HFFc6 (cell line): ENCODE results near the gene TREX2. TPM values are rescaled to one million over a fixed set of nuclear protein-coding genes. Genes with fewer than 3 reads are reported as not detected.
A peak's percentile ranks its signal among the peaks of the same experiment; 100 is the strongest.

Experiments used
- DNase-seq: peaks from one replicate; pipeline ENCODE4 v3.0.0-alpha.2; 2018
- H3K27ac Mint-ChIP-seq: 2 replicates; pipeline ENCODE4 v1.8.0; 2020; ENCODE audit warnings: mild to moderate bottlenecking, mixed read lengths
- H3K27me3 Mint-ChIP-seq: 2 replicates; pipeline ENCODE4 v1.8.0; 2021; ENCODE audit warnings: mild to moderate bottlenecking, moderate library complexity, mixed read lengths; ENCODE audit not compliant: insufficient read depth
- H3K36me3 Mint-ChIP-seq: 2 replicates; pipeline ENCODE4 v1.8.0; 2021; ENCODE audit warnings: low read depth, mixed read lengths
- H3K4me1 Mint-ChIP-seq: 2 replicates; pipeline ENCODE4 v1.8.0; 2020; ENCODE audit warnings: low read depth, mixed read lengths
- H3K4me3 Mint-ChIP-seq: 2 replicates; pipeline ENCODE4 v1.8.0; 2020; ENCODE audit warnings: mild to moderate bottlenecking, moderate library complexity, mixed read lengths
- H3K9me3 Mint-ChIP-seq: 2 replicates; pipeline ENCODE4 v1.8.0; 2020; ENCODE audit warnings: mild to moderate bottlenecking, mixed read lengths
- CTCF ChIP-seq: fragments of 200-600 bp; sonication (generic); IDR thresholded peaks from 2 replicates; pipeline ENCODE4 v1.5.0; 2021; ENCODE audit warnings: antibody characterized with exemption, mild to moderate bottlenecking
- total RNA-seq, 6 experiments: library from RNA; stranded (reverse); fragmentation: NEBNext Ultra II Directional; extraction: Animal tissue kit (Norgen Biotek cat#: 25700); gene quantifications; 2 replicates in 1 of 6; 3 replicates in 5 of 6; pipeline ENCODE4 v1.2.3, GENCODE V29; 2021

TREX2 gene
- total RNA-seq, 6 experiments from 2014 or later: 0.33 to 0.99 (median 0.69) TPM

- DNase-seq: no peak
- H3K4me1 Mint-ChIP-seq: no peaks in the 10 kb centered on the region; the same call in 1 of the 2 replicates
- no peaks in the 10 kb centered on the region for H3K36me3 Mint-ChIP-seq
- H3K4me3 Mint-ChIP-seq: no peak overlapping the region
- TF ChIP-seq CTCF: no peak; the same call in 1 of the 2 replicates
- H3K9me3 Mint-ChIP-seq: no peaks in the 10 kb centered on the region
- H3K27me3 Mint-ChIP-seq: peaks cover 27% of the 10 kb centered on the region
- H3K27ac Mint-ChIP-seq: no peak overlapping the region
Observed at GRCh38 chrX:153412746-153413720, 32.8 kb downstream of the TREX2 start.

- H3K4me3 Mint-ChIP-seq: peak overlapping the region; percentile 53; the same call in 1 of the 2 replicates
- H3K36me3 Mint-ChIP-seq: no peaks in the 10 kb centered on the region
- DNase-seq: no peak
- no peaks in the 10 kb centered on the region for H3K9me3 Mint-ChIP-seq
- H3K27ac Mint-ChIP-seq: no peak overlapping the region
- TF ChIP-seq CTCF: no peak
- H3K27me3 Mint-ChIP-seq: peaks cover 28% of the 10 kb centered on the region
- H3K4me1 Mint-ChIP-seq: no peaks in the 10 kb centered on the region; the same call in 1 of the 2 replicates
Observed at GRCh38 chrX:153411988-153412574, 33.8 kb downstream of the TREX2 start.

GRCh38 chrX:153411255-153411987, 34.4 kb downstream of the TREX2 start, which contains the start of gene ZFP92:
TSS of gene ZFP92 (plus strand) at chrX:153411472. CDS start at chrX:153418323, 6,851 bp downstream.
- no peak for DNase-seq
- peak within 1 kb of the TSS; percentile 53; the same call in 1 of the 2 replicates for H3K4me3 Mint-ChIP-seq
- no peaks in the 10 kb centered on the region for H3K9me3 Mint-ChIP-seq
- no peak for TF ChIP-seq CTCF
- no peaks in the 10 kb centered on the region for H3K36me3 Mint-ChIP-seq
- H3K4me1 Mint-ChIP-seq: no peaks in the 10 kb centered on the region; the same call in 1 of the 2 replicates
- no peak within 1 kb of the TSS for H3K27ac Mint-ChIP-seq
- peaks cover 27% of the 10 kb centered on the region for H3K27me3 Mint-ChIP-seq

GRCh38 chrX:153410888-153411254, 35.0 kb downstream of the TREX2 start:
- no peak for DNase-seq
- Mint-ChIP-seq H3K36me3 (no peaks in the 10 kb centered on the region), H3K27me3 (peaks cover 26% of the 10 kb centered on the region), H3K27ac (no peak overlapping the region), H3K9me3 (no peaks in the 10 kb centered on the region), H3K4me3 (no peak overlapping the region), H3K4me1 (no peaks in the 10 kb centered on the region; the same call in 1 of the 2 replicates)
- no peak for TF ChIP-seq CTCF

GRCh38 chrX:153410373-153410772, 35.5 kb downstream of the TREX2 start:
- Mint-ChIP-seq H3K27me3 (peaks cover 23% of the 10 kb centered on the region), H3K36me3 (no peaks in the 10 kb centered on the region), H3K9me3 (no peaks in the 10 kb centered on the region), H3K27ac (no peak overlapping the region), H3K4me1 (no peaks in the 10 kb centered on the region; the same call in 1 of the 2 replicates), H3K4me3 (no peak overlapping the region)
- DNase-seq: no peak
- no peak for TF ChIP-seq CTCF
